GM21423 (cell line): ENCODE results near the gene LMTK2.

ENCODE experiments used
- ATAC-seq: cut with Tn5 transposase; IDR thresholded peaks from one replicate; pipeline ENCODE4 v1.9.1; 2021; ENCODE audit warnings: mild to moderate bottlenecking, moderate library complexity; ENCODE audit not compliant: unreplicated experiment

LMTK2 gene

GRCh38 chr7:98231493-98232262 is 125.0 kb downstream of the LMTK2 start:
- no peak for ATAC-seq

- ATAC-seq: no peak
Observed at GRCh38 chr7:98232263-98232585, 125.6 kb downstream of the LMTK2 start.

- no peak for ATAC-seq
Observed at GRCh38 chr7:98232799-98233198, 126.1 kb downstream of the LMTK2 start.

- no peak for ATAC-seq
Observed at GRCh38 chr7:98233219-98234070, 126.8 kb downstream of the LMTK2 start.

GRCh38 chr7:98234429-98235147 is 127.9 kb downstream of the LMTK2 start:
- no peak for ATAC-seq

GRCh38 chr7:98235901-98236300 is 129.2 kb downstream of the LMTK2 start:
- no peak for ATAC-seq

- ATAC-seq: no peak
Observed at GRCh38 chr7:98236355-98237185, 129.9 kb downstream of the LMTK2 start.

GRCh38 chr7:98238076-98238475 is 131.4 kb downstream of the LMTK2 start:
- ATAC-seq: no peak

GRCh38 chr7:98238976-98239375 is 132.3 kb downstream of the LMTK2 start:
- ATAC-seq: no peak

GRCh38 chr7:98240961-98241673 is 134.5 kb downstream of the LMTK2 start:
- peak; percentile 59 for ATAC-seq

GRCh38 chr7:98241674-98242241 is 135.1 kb downstream of the LMTK2 start:
- no peak for ATAC-seq

- no peak for ATAC-seq
Observed at GRCh38 chr7:98242342-98242741, 135.7 kb downstream of the LMTK2 start.

GRCh38 chr7:98242934-98243333 is 136.3 kb downstream of the LMTK2 start:
- ATAC-seq: no peak

GRCh38 chr7:98244871-98245270 is 138.2 kb downstream of the LMTK2 start:
- no peak for ATAC-seq

GRCh38 chr7:98248156-98248555 is 141.5 kb downstream of the LMTK2 start:
- no peak for ATAC-seq

- no peak for ATAC-seq
Observed at GRCh38 chr7:98249106-98249505, 142.4 kb downstream of the LMTK2 start.

- ATAC-seq: no peak
Observed at GRCh38 chr7:98250789-98251188, 144.1 kb downstream of the LMTK2 start.

GRCh38 chr7:98251231-98251600 is 144.6 kb downstream of the LMTK2 start:
- peak; percentile 33 for ATAC-seq

- peak; percentile 97 for ATAC-seq
Observed at GRCh38 chr7:98251601-98252424, 145.2 kb downstream of the LMTK2 start, which contains the start of gene TECPR1. TECPR1 (minus strand) TSS chr7:98252232; CDS start chr7:98246146, 6,086 bp downstream.
